Urinary bladder (tissue), 2 donors: ENCODE results near the gene PINK1. TPM values are rescaled to one million over a fixed set of nuclear protein-coding genes. Genes with fewer than 3 reads are reported as not detected.

Source experiments
- polyA plus RNA-seq: library from polyadenylated mRNA; stranded (reverse); fragments of 200-250 nt; gene quantifications from one replicate; pipeline ENCODE4 v1.2.3, GENCODE V29; 2013
- total RNA-seq: library from RNA; depleted of rRNA; stranded (reverse); fragments of >200 nt; gene quantifications from one replicate; pipeline ENCODE4 v1.2.3, GENCODE V29; 2014
- donor health status: healthy.

Gene PINK1
- total and polyA plus RNA-seq, 2 donors: 37.3 to 112 TPM

Other genes with a start within 250 kb of the PINK1 start
- gene CAMK2N1, start 147.2 kb upstream of the PINK1 start, total RNA-seq: 17.1 TPM
- gene CAMK2N1, start 147.2 kb upstream of the PINK1 start, polyA plus RNA-seq: 22.0 TPM
- 13.9 TPM for gene MUL1, start 125.3 kb upstream of the PINK1 start, total RNA-seq
- gene MUL1, start 125.3 kb upstream of the PINK1 start, polyA plus RNA-seq: 36.5 TPM
- 1.1 TPM for gene FAM43B, start 80.9 kb upstream of the PINK1 start, total RNA-seq
- gene FAM43B, start 80.9 kb upstream of the PINK1 start, polyA plus RNA-seq: 0.37 TPM
- 0.53 TPM for gene CDA, start 44.4 kb upstream of the PINK1 start, total RNA-seq
- gene CDA, start 44.4 kb upstream of the PINK1 start, polyA plus RNA-seq: 5.1 TPM
- gene DDOST, start 27.9 kb downstream of the PINK1 start, total RNA-seq: 132 TPM
- 169 TPM for gene DDOST, start 27.9 kb downstream of the PINK1 start, polyA plus RNA-seq
- 2.0 TPM for gene KIF17, start 84.5 kb downstream of the PINK1 start, total RNA-seq
- gene KIF17, start 84.5 kb downstream of the PINK1 start, polyA plus RNA-seq: 3.2 TPM
- not detected for gene SH2D5, start 99.2 kb downstream of the PINK1 start, total RNA-seq
- 0.10 TPM for gene SH2D5, start 99.2 kb downstream of the PINK1 start, polyA plus RNA-seq
- gene HP1BP3, start 153.8 kb downstream of the PINK1 start, total RNA-seq: 385 TPM
- gene HP1BP3, start 153.8 kb downstream of the PINK1 start, polyA plus RNA-seq: 186 TPM